HS-5 (cell line): ENCODE results near the gene CHMP1A.
"Not testable (repeated sequence)": the region's sequence is repeated elsewhere in the genome, so short reads cannot be mapped to it uniquely, and the experiment has no call there.

Experiments used
- DNase-seq: peaks from one replicate; pipeline ENCODE4 v3.0.0-alpha.2; 2012; ENCODE audit warnings: low read depth

Gene CHMP1A

GRCh38 chr16:89657442-89658220, at the start of gene CHMP1A, which contains the start of gene SPATA33:
CHMP1A (minus strand) TSS chr16:89657708; CDS start chr16:89657588, 120 bp downstream.
SPATA33 (plus strand) TSS chr16:89657836; CDS start chr16:89657912, 76 bp downstream.
- peak; percentile 23 for DNase-seq

- DNase-seq: no peak
Observed at GRCh38 chr16:89706518-89707260, 49.2 kb upstream of the CHMP1A start.

- DNase-seq: no peak
Observed at GRCh38 chr16:89705006-89705405, 47.5 kb upstream of the CHMP1A start.

DNA sequence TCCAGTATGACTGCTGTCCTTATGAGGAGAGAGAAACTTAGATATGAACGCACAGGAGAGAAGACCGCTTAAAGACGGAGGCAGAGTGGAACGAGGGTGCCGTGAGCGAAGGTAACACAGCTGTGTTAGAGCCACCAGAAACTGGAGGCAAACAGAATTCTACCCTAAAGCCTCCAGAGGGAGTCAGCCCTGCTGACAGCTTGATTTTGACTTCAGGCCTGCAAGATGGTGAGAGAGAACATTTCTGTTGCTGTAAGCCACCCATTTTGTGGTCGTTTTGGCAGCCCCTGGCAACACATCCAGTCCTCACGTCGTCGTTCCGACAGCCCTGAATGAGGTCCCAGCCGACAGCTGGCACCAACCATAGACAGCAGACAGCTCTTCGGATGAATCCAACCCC, 46.8 kb upstream of the CHMP1A start:
- no peak for DNase-seq

DNA sequence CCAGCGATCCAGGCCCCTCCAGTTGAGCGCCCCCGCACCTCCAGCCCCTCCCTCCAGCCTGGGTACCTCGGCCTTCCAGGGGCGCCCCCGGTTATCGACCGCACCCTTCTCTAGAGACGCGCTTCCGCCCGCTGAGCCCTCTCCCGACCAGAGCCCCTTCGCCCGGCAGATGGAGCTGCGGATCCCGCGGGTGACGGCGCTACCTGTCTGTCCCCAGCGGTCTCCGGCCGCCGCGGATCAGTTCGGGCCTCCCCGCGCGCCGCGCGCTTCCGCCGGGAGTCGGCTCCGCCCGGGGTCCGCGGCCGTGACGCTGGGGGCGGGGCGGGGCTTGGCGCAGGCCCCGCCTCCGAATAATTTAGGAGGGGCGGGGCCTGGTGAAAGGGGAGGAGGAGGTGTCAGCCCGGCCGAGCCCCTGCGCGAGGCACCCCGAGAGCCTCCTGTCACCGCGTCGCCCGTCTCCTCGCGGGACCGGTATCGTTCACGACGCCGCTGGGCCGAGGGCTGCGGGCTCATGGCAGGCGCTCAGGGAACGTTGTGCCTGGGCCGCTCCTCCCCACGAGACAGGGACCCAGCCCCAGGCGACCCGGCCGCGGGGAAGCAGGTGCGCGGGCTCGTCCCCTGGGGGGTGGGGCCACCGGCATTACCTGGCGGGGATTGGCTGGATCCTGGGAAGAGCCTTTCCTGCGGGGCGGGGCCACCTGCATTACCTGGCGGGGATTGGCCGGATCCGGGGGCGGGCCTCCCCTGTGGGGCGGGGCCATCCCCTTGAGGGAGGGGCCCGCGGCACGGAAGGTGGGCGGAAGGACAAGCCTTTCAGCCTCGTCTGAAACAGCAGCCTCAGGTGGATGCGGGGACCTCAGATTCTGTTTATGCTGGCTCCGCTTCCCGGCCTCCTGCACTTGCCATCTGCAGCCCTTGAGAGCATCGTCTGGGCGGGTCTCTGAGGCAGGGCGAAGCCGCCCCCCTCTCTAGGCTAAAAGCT, 44.2 kb upstream of the CHMP1A start, which contains the start of gene SPATA2L:
TSS of gene SPATA2L (minus strand) at position 281 of the 982 bp plus-strand sequence. CDS start 473 bp downstream, outside the sequence.
- no peak for DNase-seq

GRCh38 chr16:89700649-89701424, 43.3 kb upstream of the CHMP1A start:
- DNase-seq: no peak

- peak; percentile 60 for DNase-seq
Observed at GRCh38 chr16:89700100-89700648, 42.7 kb upstream of the CHMP1A start.

- DNase-seq: not testable (repeated sequence)
Observed at GRCh38 chr16:89699629-89700099, 42.2 kb upstream of the CHMP1A start.

DNA sequence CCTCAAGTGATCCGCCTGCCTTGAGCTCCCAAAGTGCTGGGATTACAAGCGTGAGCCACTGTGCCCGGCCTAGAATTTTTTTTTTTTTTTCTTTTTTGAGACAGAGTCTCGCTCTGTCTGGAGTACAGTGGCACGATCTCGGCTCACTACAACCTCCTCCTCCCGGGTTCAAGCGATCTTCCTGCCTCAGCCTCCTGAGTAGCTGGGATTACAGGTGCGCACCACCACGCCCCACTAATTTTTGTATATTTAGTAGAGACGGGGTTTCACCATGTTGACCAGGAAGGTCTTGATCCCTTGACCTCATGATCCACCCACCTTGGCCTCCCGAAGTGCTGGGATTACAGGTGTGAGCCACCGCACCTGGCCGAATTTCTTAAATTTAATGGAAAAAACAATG, 41.2 kb upstream of the CHMP1A start:
- DNase-seq: not testable (repeated sequence)

GRCh38 chr16:89697616-89698331, 40.3 kb upstream of the CHMP1A start:
- no peak for DNase-seq

DNA sequence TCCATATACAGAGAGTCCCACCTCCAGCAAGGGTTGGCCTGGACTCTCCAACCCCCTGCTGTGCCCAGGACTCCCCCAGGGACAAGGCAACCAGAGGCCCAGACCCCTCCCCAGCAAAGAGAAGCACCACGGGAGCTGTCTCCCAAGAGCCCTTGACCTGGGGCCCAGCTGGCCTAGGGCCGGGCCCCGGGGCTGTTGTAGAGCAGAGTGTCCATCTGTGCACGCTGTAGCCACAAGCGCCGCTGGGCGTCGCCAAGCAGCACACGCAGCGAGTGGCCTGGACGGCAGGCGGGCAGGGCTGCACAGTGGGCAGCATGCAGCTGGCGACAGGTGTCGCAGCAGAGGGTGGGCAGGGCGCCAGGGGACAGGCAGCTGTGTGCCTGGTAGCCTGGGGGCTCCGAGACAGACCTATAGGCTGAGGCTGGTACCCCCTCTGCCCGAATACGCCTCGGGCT, 39.7 kb upstream of the CHMP1A start:
- DNase-seq: no peak

- DNase-seq: no peak
Observed at GRCh38 chr16:89696670-89697128, 39.2 kb upstream of the CHMP1A start.

DNA sequence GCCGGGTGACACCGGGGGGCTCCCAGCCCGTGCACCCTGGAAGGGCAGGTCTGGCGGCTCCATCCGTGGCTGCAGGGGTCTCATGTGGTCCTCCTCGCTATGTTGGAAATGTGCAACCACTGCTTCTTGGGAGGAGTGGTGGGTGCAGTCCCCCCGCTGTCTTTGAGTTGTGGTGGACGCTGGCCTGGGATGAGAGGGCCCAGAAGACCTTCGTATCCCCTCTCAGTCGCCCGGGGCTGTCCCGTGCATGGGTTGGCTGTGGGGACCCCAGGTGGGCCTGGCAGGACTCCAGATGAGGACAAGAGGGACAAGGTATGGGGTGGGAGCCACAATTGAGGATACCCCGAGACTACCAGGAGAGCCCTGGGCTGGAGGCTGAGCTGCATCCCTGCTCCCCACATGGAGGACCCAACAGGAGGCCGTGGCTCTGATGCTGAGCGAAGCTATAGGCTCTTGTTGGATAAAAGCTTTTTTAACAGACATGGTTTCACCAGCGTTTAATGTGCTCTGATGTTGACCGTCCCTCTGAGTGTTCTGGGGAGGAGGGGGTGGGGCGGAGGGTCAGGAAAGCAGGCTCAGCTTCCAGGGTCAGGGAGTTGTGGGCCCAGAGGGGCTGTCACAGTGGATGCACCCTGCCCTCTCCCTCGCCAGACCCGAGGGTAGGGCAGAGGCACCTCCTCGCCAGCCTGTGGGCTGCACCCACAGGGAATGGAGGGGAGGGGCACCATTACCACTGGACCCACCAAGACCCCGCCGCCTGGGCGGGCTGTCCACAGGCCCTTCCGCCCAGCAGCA, 38.6 kb upstream of the CHMP1A start:
- no peak for DNase-seq

DNA sequence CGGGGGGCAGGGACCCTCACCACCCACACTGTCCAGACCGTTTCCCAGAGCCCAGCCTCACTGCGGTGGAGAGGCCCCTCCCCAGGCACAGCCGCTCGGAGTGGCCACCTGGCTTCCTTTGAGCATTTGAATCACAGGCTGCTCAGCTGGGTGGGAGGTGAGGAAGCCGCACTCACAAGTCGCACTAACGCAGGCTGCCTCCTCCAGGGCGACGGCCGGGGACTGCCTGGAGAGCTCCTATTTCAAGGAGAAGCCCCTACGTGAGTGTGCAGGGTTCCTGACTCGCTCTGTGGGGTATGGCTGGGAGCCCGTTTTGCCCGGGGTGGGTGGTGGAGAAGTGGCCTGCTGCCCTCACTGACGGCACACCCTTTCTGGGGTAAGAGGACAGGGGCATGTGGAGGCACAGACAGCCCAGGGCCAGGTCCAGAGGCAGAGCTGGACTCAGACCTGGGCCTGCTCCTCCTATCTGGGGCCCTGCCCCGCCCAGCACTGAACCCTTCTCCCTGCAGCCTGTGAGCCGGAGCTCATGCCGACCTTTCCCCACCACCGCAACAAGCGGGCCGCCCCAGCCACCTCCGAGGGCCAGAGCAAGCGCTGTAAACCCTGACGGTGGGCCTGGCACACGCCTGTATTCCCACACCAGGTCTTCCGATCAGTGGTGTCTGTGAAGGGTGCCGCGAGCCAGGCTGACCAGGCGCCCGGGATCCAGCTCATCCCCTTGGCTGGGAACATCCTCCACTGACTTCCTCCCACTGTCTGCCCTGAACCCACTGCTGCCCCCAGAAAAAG, 37.8 kb upstream of the CHMP1A start:
- DNase-seq: no peak

DNA sequence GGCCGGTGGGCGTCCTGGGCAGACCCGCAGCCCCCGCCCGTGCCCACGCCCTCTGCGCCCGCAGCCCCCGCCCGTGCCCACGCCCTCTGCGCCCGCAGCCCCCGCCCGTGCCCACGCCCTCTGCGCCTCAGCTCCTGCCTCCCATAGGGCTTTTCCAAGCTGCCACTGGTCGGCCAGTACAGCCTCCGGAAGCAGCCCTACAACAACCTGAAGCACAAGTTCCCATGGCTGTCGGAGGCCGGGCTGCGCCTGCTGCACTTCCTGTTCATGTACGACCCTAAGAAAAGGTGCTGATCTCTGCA, 37.2 kb upstream of the CHMP1A start:
- not testable (repeated sequence) for DNase-seq

DNA sequence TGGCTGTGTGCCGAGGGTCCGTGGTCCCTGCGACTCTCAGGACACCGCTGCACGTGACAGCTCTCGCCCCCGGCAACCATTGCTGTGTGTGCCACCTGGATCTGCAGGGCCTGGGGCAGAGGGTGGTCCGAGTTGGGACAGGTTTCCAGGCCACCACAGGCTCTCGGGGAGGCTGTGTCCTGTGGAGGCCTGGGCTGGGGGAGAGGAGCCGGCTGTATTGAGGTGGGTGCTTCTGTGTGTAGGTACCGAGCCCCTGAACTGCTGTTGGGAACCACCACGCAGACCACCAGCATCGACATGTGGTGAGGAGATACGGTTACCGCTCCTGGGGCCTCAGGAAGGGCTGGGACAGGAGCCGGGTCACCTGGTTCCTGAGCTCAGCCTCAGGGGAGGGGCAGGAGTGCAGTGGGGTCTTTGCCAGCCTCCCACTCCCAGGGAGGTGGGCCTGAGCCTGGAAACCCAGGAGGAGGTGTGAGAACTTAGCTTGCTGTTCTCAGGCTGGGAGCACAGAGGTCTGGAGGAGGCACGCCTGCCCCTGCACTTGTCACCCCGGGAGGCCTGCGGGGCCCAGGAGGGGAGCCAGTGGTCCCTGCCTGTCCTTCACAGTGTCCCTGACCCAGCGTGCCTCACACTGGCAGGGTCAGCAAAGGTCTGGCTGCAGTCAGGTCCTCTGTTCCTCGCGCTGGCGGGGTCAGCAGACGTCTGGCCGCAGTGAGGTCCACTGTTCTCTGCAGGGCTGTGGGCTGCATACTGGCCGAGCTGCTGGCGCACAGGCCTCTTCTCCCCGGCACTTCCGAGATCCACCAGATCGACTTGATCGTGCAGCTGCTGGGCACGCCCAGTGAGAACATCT, 36.6 kb upstream of the CHMP1A start:
- no peak for DNase-seq

DNA sequence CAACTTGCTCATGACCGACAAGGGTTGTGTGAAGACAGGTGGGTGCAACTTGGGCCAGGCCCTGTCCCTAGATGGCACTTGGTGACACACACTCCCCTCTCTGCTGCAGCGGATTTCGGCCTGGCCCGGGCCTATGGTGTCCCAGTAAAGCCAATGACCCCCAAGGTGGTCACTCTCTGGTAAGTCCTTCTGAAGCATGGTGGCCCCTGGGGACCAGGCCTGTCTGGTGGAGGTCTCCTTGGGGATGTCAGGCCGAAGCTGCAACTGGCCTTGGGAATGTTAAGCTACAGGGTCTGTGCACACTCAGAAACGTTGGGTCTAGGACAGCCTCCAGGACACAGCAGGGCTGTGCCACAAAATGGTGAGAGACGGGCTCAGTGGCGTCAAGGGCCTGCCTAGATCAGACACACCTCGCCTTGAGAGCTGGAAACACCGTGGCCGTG, 35.8 kb upstream of the CHMP1A start:
- no peak for DNase-seq
